B cell (primary cell): Measurements from ENCODE around the gene ASXL2.

ENCODE experiments used
- CTCF ChIP-seq: fragments of 200-600 bp; IDR thresholded peaks from one replicate; pipeline ENCODE4 v1.8.0; 2022; ENCODE audit warnings: antibody characterized with exemption, mild to moderate bottlenecking
- EZH2 ChIP-seq: IDR thresholded peaks from 2 replicates; pipeline ENCODE4 v1.6.1; 2012; ENCODE audit warnings: borderline replicate concordance, low read depth, mild to moderate bottlenecking, moderate library complexity, low read length; ENCODE audit not compliant: insufficient read depth, poor library complexity, severe bottlenecking

- no peak for TF ChIP-seq CTCF
- no peak for TF ChIP-seq EZH2
These were observed 53.0 kb downstream of the ASXL2 start for GRCh38 chr2:25825238-25825637.
